ENCODE measurements around the gene ZFR2.

ZFR2 gene

DNA sequence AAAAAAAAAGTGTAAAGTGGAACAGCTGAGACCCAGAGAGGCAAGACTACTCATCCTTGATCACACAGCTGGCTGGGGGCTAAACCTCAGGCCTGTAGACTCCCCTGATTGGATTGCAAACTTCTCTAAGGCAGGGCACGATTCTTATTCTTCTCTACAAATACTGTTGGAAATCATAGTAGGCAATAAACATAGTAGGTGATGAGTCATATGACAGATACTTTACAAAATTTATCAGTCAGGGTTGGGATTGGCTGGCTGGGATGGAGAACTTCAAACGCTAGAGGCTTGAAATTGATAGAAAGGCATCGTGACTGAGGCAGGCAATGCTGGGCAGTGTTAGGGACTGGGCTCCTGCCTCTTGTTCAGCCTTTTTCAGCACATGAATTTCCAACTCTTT, 76.7 kb downstream of the ZFR2 start:
- H3K27me3 ChIP-seq (ENCODE audit: insufficient read depth, low read length) = peaks cover 16% of the 10 kb centered on the region
- H3K4me3 ChIP-seq (ENCODE audit: low read length) = no peak overlapping the region
- H3K9ac ChIP-seq (ENCODE audit: low read depth, low read length) = no peak overlapping the region
- H3K27ac ChIP-seq (ENCODE audit: low read length) = no peak overlapping the region
- H3K4me1 ChIP-seq (ENCODE audit: insufficient read depth, low read length) = no peaks in the 10 kb centered on the region
- H3K9me3 ChIP-seq (ENCODE audit: insufficient read depth, low read depth, low read length) = peaks cover 6% of the 10 kb centered on the region; the same call in 1 of the 2 replicates
- H3K36me3 ChIP-seq (ENCODE audit: insufficient read depth, low read depth, low read length) = no peaks in the 10 kb centered on the region

DNA sequence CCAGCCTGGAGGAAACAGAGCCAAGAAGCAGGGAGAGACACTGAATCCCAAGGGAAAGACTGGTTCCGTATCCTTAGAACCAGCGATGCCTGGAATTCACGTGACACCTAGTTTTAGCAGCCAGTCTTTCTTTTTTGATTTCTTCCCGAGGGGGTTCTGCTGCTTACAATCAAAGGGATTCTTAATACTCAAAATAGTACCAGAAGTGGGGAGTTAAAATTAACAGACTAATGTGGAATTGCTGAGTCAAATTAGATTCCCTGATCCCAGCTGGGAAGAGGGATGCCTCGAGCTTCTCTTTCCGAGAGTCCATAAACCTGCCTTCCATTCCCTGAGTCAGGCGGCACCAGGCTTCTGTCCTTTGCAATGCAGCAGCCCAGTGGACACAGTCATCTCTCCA, 77.9 kb downstream of the ZFR2 start:
- H3K4me3 ChIP-seq (ENCODE audit: low read length) = no peak overlapping the region
- no peaks in the 10 kb centered on the region for H3K4me1 ChIP-seq (ENCODE audit: insufficient read depth, low read length)
- no peaks in the 10 kb centered on the region for H3K9me3 ChIP-seq (ENCODE audit: insufficient read depth, low read depth, low read length)
- H3K27me3 ChIP-seq (ENCODE audit: insufficient read depth, low read length) = peaks cover 24% of the 10 kb centered on the region
- no peaks in the 10 kb centered on the region for H3K36me3 ChIP-seq (ENCODE audit: insufficient read depth, low read depth, low read length)
- no peak overlapping the region for H3K27ac ChIP-seq (ENCODE audit: low read length)
- no peak overlapping the region for H3K9ac ChIP-seq (ENCODE audit: low read depth, low read length)

GRCh38 chr19:3790209-3790734, 78.6 kb downstream of the ZFR2 start:
- H3K4me3 ChIP-seq (ENCODE audit: low read length) = no peak overlapping the region
- no peak overlapping the region for H3K27ac ChIP-seq (ENCODE audit: low read length)
- H3K27me3 ChIP-seq (ENCODE audit: insufficient read depth, low read length) = peaks cover 30% of the 10 kb centered on the region
- H3K36me3 ChIP-seq (ENCODE audit: insufficient read depth, low read depth, low read length) = no peaks in the 10 kb centered on the region
- no peaks in the 10 kb centered on the region for H3K9me3 ChIP-seq (ENCODE audit: insufficient read depth, low read depth, low read length)
- H3K4me1 ChIP-seq (ENCODE audit: insufficient read depth, low read length) = no peaks in the 10 kb centered on the region
- no peak overlapping the region for H3K9ac ChIP-seq (ENCODE audit: low read depth, low read length)

DNA sequence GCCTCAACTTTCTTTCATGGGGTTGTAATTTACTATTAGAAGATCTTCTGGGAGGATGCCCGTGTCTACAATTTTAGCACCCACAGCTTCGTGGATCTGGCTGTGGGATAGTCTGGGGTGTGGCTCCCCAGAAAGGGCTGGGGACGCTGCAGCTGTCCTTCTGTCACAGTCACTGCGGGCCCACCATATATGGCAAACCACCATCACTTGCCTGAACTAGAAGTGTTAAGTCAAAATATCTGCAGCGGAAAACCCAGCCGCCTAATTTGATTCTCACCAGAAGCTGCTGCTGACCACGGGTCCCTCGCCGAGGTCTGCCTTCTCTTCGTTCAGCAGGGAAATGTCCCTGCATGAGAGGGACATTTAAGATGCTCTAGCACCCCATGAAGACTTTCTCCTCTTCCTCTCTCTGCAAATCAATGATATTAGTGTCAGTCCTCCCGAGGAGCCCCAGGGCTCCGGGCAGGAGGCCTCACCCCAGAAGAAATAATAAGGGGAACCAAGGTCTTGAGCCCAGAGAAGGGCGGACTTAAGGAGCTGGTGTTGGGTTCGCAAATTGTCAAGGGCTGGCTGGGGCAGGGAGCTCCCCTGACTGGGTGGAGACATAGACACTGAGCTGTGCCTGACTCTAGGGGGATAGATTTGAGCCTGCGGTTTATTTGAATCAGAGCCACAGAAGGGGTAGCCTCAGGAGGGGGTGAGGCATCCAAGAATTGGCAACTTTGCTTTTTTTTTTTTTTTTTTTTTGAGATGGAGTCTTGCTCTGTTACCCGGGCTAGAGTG, 79.7 kb downstream of the ZFR2 start:
- H3K9ac ChIP-seq (ENCODE audit: low read depth, low read length) = no peak overlapping the region

DNA sequence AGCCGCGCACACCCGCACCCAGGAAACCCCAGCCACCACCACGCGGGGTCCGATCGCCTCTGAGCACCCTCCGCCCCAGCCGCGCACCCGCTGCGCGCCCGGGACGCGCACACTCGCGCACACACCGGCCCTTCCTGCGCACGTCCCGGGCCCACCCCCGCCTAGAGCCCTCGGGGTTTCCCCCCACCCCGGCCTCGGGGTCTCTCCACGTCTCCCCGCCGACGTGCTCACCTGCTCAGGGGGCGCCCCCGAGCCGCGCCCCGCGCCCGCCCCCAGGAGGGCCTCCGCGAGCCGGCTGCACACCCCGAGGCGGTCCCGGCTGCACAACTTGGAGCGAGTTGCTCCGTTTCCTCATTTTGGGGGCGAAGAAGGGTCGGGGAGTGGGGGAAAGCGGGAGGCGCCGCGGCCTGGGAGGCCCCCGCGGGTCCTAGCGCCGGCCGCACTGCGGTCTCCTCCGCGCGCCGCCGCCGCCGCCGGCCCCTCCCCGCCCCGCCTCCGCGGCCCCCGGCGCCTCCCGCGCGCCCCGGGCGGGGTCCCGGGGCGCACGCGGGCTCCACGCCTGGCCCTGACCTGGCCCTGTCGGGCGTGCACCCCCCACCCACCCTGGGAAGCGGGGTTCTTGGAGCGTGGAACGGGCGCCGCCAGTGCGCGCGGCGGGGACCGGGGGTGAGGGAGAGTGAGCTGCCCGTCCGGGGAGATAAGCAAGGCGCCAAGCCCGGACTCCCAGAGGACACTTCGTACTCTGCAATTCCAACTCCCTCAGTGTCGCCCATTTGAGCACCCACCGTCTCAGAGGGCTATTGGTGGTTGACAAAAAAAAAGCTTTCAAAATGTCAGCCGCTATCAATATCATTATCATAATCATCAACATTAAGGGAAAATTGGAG, 82.7 kb downstream of the ZFR2 start, which contains the start of gene MATK:
MATK (minus strand) TSS at position 444 of the 887 bp plus-strand sequence. CDS start 1,246 bp downstream, outside the sequence.
- H3K36me3 ChIP-seq (ENCODE audit: insufficient read depth, low read depth, low read length) = 0 out of 2 replicates have a peak, but pooled peaks cover 6% of the 10 kb centered on the region
- no peak within 1 kb of the TSS for H3K27ac ChIP-seq (ENCODE audit: low read length)
- peaks cover 16% of the 10 kb centered on the region for H3K9me3 ChIP-seq (ENCODE audit: insufficient read depth, low read depth, low read length)
- H3K9ac ChIP-seq (ENCODE audit: low read depth, low read length) = peak within 1 kb of the TSS; percentile 41; the same call in 1 of the 2 replicates
- H3K27me3 ChIP-seq (ENCODE audit: insufficient read depth, low read length) = peaks cover 47% of the 10 kb centered on the region
- no peaks in the 10 kb centered on the region for H3K4me1 ChIP-seq (ENCODE audit: insufficient read depth, low read length)
- peak within 1 kb of the TSS; percentile 65 for H3K4me3 ChIP-seq (ENCODE audit: low read length)

More for the DNA sequence above, 79.7 kb downstream of the ZFR2 start:
- Histone ChIP-seq H3K4me3 (ENCODE audit: low read length) (no peak overlapping the region), H3K4me1 (ENCODE audit: insufficient read depth, low read length) (no peaks in the 10 kb centered on the region), H3K27me3 (ENCODE audit: insufficient read depth, low read length) (peaks cover 41% of the 10 kb centered on the region), H3K36me3 (ENCODE audit: insufficient read depth, low read depth, low read length) (no peaks in the 10 kb centered on the region), H3K9me3 (ENCODE audit: insufficient read depth, low read depth, low read length) (no peaks in the 10 kb centered on the region), H3K27ac (ENCODE audit: low read length) (no peak overlapping the region)

DNA sequence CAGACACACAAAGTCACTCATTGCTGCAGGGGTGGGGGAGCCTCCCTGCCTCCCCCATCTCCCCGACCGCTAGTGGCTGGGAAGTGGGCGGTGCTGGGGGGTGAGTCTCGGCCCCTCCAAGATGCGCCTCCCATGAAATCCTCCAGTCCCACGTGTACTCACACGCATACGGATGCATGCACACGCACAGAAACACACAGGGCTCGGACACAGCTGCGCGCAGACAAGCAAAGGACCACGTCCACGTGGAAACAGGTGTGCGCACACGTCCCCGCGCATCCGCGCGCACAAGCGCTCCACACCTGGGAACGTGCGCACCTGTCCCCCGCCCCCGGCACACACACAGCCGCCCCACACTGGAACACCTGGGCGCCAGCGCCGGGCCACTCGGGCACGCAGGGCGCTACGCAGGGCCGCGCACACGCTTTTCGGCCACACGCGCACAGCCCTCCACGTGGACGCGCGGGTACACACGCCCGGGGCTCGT, 83.3 kb downstream of the ZFR2 start:
- Histone ChIP-seq H3K27me3 (ENCODE audit: insufficient read depth, low read length) (peaks cover 43% of the 10 kb centered on the region), H3K9me3 (ENCODE audit: insufficient read depth, low read depth, low read length) (peaks cover 21% of the 10 kb centered on the region), H3K4me3 (ENCODE audit: low read length) (peak overlapping the region; percentile 65), H3K9ac (ENCODE audit: low read depth, low read length) (peak overlapping the region; percentile 41; the same call in 1 of the 2 replicates), H3K36me3 (ENCODE audit: insufficient read depth, low read depth, low read length) (0 out of 2 replicates have a peak, but pooled peaks cover 6% of the 10 kb centered on the region), H3K4me1 (ENCODE audit: insufficient read depth, low read length) (no peaks in the 10 kb centered on the region), H3K27ac (ENCODE audit: low read length) (no peak overlapping the region)

DNA sequence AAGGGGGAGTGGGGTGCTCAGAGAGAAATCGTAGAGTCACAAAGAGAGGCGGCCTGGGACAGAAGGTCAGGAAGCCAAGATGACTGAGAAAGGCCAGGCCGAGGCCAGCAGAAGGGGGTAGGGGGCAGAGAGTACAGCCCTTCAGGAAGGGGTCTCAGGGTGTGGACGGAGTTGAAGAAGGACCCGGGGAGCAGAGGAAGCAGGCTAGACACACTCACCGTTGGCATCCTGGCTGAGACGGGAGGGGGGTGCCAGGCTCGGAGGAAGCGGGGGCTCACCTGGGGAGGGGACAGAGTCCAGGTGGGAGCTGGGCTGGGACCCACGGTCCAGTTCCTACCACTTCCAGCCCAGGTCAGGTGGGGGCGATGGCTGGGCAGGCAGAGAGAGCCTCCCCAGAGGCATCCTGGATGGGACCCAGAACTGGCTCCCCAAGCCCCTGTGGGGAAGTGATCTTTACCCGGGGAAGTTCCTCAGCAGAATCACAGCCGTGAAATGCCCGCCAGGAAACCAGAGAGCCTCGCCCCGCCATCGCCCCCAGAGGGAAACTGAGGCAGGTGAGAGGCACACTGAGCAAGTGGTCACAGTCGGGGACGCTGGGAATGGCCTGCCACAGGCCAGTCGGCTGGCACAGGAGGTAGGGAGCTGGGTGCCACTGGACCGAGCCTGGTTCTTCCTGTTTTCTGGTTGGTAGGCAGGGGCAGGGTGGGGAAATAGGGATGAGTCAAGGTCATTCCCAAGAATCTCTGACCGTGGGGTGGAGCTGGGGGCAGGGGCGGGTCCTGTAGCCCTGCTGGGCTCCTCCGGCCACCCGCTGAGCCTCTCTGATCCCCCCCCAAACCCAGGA, 84.0 kb downstream of the ZFR2 start:
- H3K36me3 ChIP-seq (ENCODE audit: insufficient read depth, low read depth, low read length) = 0 out of 2 replicates have a peak, but pooled peaks cover 6% of the 10 kb centered on the region
- peaks cover 21% of the 10 kb centered on the region for H3K9me3 ChIP-seq (ENCODE audit: insufficient read depth, low read depth, low read length)
- peak overlapping the region; percentile 65; the same call in 1 of the 2 replicates for H3K4me3 ChIP-seq (ENCODE audit: low read length)
- peaks cover 37% of the 10 kb centered on the region for H3K27me3 ChIP-seq (ENCODE audit: insufficient read depth, low read length)
- peak overlapping the region; percentile 41; the same call in 1 of the 2 replicates for H3K9ac ChIP-seq (ENCODE audit: low read depth, low read length)
- H3K27ac ChIP-seq (ENCODE audit: low read length) = no peak overlapping the region
- H3K4me1 ChIP-seq (ENCODE audit: insufficient read depth, low read length) = no peaks in the 10 kb centered on the region

DNA sequence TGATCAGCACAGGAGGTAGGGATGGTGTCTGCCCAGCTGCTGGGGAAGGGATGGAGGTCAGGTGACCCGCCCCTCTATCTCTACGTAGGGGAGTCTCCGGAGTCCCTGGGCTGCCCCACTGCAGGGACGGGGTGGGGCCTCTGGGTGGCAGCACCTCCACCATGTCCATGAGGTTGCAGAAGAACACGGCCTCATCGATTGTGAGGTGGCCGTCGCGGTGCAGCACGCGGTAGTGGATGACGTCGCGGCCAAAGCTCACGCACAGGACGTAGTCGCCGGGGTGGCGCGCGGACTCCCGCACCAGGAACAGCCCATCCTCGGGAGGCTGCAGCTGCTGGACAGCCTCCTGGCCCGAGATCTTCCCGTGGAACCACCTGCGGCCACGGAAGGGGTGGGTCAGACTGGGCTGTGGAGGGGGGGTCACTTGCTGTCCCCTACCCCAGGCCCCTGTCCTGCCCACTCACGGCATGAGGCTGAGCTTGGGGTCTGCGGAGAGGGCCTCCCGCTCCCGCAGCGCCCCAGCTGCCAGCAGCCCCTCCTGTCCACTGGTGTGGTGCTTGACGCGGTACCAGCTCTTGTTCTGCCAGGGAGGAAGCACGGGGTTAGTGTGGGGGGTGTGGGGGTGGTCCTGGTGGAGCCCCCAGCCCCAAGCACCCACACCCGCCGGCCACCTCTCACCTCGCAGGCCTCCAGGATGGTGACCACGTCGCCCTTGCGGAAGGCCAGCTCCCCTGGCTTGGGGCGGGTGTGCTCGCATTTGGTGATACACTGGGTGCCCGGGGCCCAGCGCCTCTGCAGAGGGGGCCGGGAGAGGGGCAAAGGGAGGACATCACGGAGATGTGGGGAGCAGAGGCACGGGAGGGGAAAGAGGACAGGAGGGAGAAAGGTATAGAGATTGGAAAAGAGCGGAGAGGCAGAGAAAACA, 84.9 kb downstream of the ZFR2 start:
- H3K4me1 ChIP-seq (ENCODE audit: insufficient read depth, low read length) = no peaks in the 10 kb centered on the region
- no peak overlapping the region for H3K27ac ChIP-seq (ENCODE audit: low read length)
- no peak overlapping the region for H3K9ac ChIP-seq (ENCODE audit: low read depth, low read length)
- no peak overlapping the region for H3K4me3 ChIP-seq (ENCODE audit: low read length)
- H3K27me3 ChIP-seq (ENCODE audit: insufficient read depth, low read length) = peaks cover 32% of the 10 kb centered on the region
- peaks cover 21% of the 10 kb centered on the region for H3K9me3 ChIP-seq (ENCODE audit: insufficient read depth, low read depth, low read length)
- H3K36me3 ChIP-seq (ENCODE audit: insufficient read depth, low read depth, low read length) = 0 out of 2 replicates have a peak, but pooled peaks cover 6% of the 10 kb centered on the region

DNA sequence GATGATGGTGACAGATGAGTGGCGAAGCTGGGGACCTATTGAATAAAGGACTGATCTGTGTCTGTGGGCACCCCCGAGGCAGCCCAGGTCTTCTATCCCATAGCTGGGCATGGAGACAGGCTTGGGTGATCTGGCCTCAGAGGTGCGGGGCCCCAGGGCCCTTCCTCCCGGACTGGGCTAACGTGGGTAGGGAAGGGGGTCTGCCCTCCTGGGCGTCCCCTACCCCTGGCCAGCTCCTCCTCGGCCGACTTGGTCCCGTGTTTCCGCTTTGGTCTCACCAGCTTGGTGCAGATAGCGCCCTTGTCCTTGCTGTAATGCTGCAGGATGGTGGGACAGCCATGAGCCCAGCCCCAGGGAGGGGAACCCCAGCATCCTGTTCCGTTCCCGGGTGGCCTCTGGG, 85.9 kb downstream of the ZFR2 start:
- Histone ChIP-seq H3K9me3 (ENCODE audit: insufficient read depth, low read depth, low read length) (peaks cover 21% of the 10 kb centered on the region), H3K27me3 (ENCODE audit: insufficient read depth, low read length) (peaks cover 31% of the 10 kb centered on the region), H3K9ac (ENCODE audit: low read depth, low read length) (no peak overlapping the region), H3K27ac (ENCODE audit: low read length) (no peak overlapping the region), H3K4me1 (ENCODE audit: insufficient read depth, low read length) (no peaks in the 10 kb centered on the region), H3K4me3 (ENCODE audit: low read length) (no peak overlapping the region), H3K36me3 (ENCODE audit: insufficient read depth, low read depth, low read length) (0 out of 2 replicates have a peak, but pooled peaks cover 6% of the 10 kb centered on the region)

DNA sequence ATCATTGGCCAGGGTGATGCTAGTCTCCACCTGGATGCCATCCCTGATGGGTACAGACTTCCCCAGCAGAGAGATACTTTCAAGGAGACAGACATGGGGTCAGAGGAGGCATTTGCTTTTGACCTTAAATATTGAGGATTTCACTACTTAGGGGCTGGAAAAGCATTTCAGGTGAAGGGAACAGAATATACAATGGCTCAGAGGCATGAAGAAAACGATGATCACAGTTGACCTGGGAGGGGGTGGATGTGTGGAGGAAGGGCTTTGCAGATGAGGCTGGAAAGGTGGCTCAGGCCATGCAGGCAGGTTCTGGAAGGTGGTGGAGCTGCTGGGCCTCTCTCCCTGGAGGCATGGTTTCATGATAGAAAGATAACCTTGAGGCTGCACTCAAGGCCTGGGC, 86.5 kb downstream of the ZFR2 start:
- Histone ChIP-seq H3K4me3 (ENCODE audit: low read length) (no peak overlapping the region), H3K36me3 (ENCODE audit: insufficient read depth, low read depth, low read length) (0 out of 2 replicates have a peak, but pooled peaks cover 6% of the 10 kb centered on the region), H3K9me3 (ENCODE audit: insufficient read depth, low read depth, low read length) (peaks cover 21% of the 10 kb centered on the region), H3K4me1 (ENCODE audit: insufficient read depth, low read length) (no peaks in the 10 kb centered on the region), H3K27ac (ENCODE audit: low read length) (no peak overlapping the region), H3K9ac (ENCODE audit: low read depth, low read length) (no peak overlapping the region), H3K27me3 (ENCODE audit: insufficient read depth, low read length) (peaks cover 31% of the 10 kb centered on the region)
